GM12873 (cell line): ENCODE data around the gene IFITM5.

Experiments
- CTCF ChIP-seq: IDR thresholded peaks from 2 replicates; pipeline ENCODE4 v1.5.1; 2012; ENCODE audit warnings: low read depth, mild to moderate bottlenecking, moderate library complexity, low read length, control low read depth; ENCODE audit not compliant: insufficient read depth; ENCODE audit errors: missing control alignments

Gene IFITM5

DNA sequence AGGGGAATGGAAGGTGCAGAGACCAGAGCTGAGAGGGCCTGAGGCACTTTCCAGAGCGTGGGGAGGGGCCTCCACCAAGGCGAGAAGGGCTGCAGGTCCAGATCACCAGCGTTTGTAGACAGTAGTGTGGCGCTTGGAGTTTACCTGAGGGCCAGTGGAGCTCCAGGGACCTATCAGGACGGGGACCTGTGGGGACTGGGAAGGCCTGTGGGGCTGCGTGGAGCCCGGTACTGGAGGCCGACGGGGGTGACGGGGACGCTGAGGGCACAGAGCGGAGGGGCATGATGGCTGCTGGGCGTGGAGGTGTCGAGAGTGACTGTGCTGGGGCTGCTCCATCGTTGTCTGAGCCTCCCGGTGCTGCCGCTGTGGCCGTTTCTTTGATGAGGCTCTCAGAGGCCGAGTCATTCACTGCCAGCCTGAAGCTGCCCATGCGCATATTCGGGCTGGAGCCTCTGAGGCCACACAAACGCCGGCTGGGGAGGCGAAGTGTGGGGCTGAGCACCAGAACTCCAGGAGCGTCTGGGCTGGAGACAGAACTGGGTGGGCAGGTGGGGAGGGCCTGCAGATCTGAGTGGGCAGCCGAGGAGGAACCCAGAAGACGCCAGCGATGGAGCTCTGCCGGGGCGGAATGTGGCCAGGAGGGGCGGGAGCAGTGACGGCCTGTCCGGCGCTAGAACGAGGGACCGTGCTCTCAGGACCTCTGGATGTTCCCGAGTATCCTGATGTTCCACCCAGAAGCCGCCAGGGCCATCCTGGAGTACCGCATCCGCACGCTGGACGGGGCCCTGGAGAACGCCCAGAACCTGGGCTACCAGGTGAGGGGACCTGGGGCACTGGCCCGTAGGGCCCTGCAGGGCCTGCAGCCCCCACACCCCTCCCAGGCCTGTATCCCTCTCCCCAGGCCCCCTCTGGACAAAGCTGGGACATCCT lies 7.8 kb downstream of the IFITM5 start:
- TF ChIP-seq CTCF: no peak

DNA sequence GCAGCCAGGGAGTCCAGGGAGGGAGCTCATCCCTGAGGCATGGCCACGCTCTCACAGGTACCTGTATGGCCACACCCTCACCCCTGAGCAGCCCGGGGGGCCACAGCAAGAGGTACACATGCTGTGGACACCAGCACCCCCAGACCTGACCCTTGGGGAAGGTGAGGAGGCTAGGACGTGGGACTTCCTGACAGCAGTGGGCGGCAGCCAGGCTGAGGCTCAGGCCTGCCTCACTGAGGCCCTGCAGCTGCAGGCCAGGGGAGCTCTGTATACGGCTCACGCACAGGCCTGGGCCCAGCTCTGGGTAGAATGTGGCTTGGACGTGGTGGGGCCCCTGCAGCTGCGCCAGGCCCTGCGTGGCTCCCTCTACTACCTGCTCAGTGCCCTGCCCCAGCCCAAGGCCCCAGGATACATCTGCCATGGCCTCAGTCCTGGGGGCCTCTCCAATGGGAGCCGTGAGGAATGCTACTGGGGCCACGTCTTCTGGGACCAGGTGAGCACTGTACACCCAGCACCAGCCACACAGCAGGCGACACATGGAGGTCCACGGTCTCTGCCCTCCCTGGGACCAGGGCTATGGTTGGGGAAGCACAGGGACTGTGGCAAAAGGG lies 8.6 kb downstream of the IFITM5 start:
- TF ChIP-seq CTCF: no peak

- TF ChIP-seq CTCF: no peak
These were observed 9.4 kb downstream of the IFITM5 start for GRCh38 chr11:289712-290620.

GRCh38 chr11:289398-289711 lies 10.0 kb downstream of the IFITM5 start:
- no peak for TF ChIP-seq CTCF

DNA sequence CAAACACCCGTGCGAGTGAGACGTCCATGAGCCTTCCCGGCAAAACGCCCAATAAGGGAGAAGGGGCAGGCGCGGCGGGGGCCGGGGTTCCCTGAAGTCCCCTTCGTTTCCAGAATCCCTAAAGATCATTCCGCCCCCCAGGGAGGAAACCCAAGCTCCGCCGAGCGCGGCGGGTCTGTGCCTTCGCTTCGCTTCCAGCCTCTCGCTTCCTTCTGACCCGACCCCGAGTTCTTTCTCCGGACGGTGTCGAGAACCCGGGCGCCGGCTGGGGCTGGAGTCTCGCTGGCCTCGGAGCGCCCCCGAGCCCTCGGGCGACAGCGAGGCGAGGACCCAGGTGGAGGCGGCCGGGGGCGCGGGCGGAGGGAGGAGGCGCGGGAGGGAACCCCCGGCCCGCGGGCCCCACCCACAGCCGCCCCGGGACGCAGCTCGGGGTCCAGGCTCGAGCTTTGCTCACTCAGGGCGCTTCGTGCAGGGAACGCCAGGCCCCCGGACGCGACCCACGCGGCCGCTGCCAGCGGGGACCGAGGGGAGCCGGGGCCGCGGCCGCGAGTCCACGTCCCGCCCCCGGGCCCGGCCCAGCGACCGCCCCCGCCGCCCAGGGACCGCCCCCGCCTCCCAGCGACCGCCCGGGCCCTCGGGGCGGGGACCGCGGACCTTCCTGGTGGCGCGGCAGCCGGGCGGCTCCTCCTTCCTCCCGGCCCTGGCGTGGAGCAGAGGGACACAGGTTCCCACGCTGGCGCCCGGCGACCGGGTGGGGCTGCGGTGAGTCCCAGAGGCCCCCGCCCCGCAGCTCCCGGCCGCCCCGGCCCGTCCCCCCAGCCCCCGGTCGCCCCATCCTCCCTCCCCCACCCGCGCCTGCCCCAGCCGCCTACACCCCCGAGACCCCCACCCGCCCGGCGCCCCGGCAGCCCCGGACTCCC lies 10.6 kb downstream of the IFITM5 start, which contains the start of gene PGGHG:
TSS of gene PGGHG (plus strand) at position 649 of the 920 bp plus-strand sequence. CDS start 691 bp downstream, outside the sequence.
- TF ChIP-seq CTCF: no peak

GRCh38 chr11:287821-288477 lies 11.4 kb downstream of the IFITM5 start:
- TF ChIP-seq CTCF: no peak
